ENCODE measurements around the gene LOXL1. TPM values are rescaled to one million over a fixed set of nuclear protein-coding genes. Genes with fewer than 3 reads are reported as not detected.

LOXL1 gene
- total RNA-seq, 2 experiments from 2014 or later = 1.9 to 2.5 TPM

DNA sequence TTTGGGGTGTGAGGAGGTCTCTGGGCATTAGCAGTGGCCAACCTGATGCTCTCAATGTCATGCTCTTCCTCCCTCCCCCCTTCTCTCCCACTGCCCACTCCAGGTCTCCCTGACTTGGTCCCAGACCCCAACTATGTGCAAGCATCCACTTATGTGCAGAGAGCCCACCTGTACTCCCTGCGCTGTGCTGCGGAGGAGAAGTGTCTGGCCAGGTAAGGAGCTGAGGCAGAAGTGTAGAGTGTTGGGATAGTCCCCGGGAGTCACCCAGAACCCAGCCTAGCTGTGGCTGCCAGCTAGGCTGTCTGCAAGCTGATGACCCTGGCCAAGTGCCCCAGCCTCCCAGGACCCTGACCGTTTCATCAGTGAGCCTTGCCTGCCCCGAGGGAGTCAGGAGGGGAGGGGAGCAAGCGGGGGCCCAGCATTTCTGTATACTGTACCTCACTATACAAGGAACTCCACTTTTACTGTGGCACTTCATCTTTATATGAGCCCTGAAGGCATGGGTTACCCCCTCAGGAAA, 16.5 kb downstream of the LOXL1 start:
- H3K27me3 Mint-ChIP-seq = no peaks in the 10 kb centered on the region
- H3K4me3 Mint-ChIP-seq = no peak overlapping the region
- no peaks in the 10 kb centered on the region for H3K9me3 Mint-ChIP-seq (ENCODE audit: low read depth)
- no peak overlapping the region for H3K27ac Mint-ChIP-seq
- no peak for DNase-seq
- ChIA-PET POLR2A (no interaction called here), CTCF (interaction anchor here (0.6 to 1.3 kb wide), 4 partner anchors 8 to 113 kb away, joined by 3 to 4 read pairs (median 4); no protein-coding TSS in a partner anchor)
- peaks cover 16% of the 10 kb centered on the region for H3K4me1 Mint-ChIP-seq
- intact Hi-C loops (cut with DNase I, micrococcal nuclease) = no loop called here
- ATAC-seq = no peak
- no peaks in the 10 kb centered on the region for H3K36me3 Mint-ChIP-seq (ENCODE audit: low read depth)

DNA sequence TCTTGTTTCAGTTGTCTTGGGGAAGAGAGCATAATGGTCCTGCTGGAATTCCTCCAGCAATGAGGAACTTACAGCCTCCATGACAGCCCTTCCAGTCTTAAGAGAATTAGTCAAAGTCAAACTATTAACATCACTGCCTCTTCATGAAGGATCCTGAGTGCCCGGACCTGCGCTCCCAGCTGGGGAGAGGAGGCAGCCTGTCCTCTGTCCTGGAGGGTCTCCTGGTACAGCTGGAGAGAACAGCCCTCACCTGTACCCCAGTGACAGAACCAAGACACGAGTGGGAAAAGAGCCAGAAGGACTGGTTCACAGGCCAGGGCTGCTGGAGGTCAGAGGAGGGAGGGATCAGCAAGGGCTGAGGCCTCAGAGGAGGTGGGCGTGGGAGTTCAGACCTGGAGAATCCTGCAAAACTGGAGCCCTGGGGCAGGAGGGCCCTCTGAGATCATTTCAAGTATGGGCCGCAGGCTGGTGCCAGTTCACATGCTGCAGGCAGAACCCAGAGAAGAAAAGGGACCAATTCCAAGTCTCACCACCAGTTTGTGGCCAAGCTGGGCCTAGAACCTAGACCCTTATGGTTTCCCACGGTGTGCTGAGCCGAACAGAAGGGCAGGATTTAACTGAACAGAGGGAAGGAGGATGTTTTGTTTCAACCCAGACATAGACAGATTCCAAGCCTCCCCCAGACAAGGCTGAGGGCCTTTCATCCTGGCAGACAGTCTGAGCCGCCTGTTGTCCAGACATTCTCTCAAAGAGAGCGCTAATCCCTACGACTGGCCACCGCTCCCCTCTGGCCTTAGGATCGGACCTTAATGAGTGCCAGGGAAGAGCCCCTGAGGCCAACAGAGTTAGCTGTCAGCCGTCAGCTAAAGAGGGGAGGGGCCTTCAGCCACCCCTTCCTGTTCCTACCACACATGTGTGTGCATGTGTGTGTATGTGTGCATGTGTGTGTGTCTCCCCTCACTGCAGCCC, 18.2 kb downstream of the LOXL1 start:
- H3K9me3 Mint-ChIP-seq (ENCODE audit: low read depth) = no peaks in the 10 kb centered on the region
- ChIA-PET POLR2A (no interaction called here), CTCF (interaction anchor here (0.7 kb wide), 1 partner anchor 29 kb away, joined by 3 read pairs; no protein-coding TSS in a partner anchor)
- DNase-seq (no peak), ATAC-seq (no peak)
- H3K27ac Mint-ChIP-seq = no peak overlapping the region
- intact Hi-C loops (cut with DNase I, micrococcal nuclease) = no loop called here
- H3K27me3 Mint-ChIP-seq = no peaks in the 10 kb centered on the region
- peaks cover 16% of the 10 kb centered on the region for H3K4me1 Mint-ChIP-seq
- no peak overlapping the region for H3K4me3 Mint-ChIP-seq
- no peaks in the 10 kb centered on the region for H3K36me3 Mint-ChIP-seq (ENCODE audit: low read depth)

DNA sequence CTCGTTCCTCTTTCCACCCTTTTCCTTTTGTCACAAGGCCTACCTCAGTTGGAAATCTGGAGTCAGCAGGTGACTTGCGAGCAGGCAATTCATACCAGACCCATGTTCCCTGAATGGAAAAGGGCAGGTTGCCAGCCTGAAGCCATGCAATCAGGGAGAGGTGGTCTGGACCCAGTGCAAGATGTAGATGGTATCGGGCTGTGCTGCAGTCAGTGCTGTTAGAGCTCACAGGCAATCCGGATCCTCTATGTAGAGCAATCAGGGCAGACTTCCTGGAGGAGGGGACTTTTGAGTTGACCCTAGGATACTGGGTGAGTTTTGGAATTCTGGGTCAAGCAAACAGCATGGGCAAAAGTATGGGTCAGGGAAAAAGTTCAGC, 18.9 kb downstream of the LOXL1 start:
- Mint-ChIP-seq H3K4me3 (no peak overlapping the region), H3K27ac (no peak overlapping the region), H3K9me3 (ENCODE audit: low read depth) (no peaks in the 10 kb centered on the region), H3K36me3 (ENCODE audit: low read depth) (no peaks in the 10 kb centered on the region), H3K27me3 (no peaks in the 10 kb centered on the region), H3K4me1 (peaks cover 16% of the 10 kb centered on the region)
- ATAC-seq = no peak
- DNase-seq = no peak
- ChIA-PET POLR2A (no interaction called here), CTCF (no interaction called here)
- intact Hi-C loops (cut with DNase I, micrococcal nuclease) = no loop called here

DNA sequence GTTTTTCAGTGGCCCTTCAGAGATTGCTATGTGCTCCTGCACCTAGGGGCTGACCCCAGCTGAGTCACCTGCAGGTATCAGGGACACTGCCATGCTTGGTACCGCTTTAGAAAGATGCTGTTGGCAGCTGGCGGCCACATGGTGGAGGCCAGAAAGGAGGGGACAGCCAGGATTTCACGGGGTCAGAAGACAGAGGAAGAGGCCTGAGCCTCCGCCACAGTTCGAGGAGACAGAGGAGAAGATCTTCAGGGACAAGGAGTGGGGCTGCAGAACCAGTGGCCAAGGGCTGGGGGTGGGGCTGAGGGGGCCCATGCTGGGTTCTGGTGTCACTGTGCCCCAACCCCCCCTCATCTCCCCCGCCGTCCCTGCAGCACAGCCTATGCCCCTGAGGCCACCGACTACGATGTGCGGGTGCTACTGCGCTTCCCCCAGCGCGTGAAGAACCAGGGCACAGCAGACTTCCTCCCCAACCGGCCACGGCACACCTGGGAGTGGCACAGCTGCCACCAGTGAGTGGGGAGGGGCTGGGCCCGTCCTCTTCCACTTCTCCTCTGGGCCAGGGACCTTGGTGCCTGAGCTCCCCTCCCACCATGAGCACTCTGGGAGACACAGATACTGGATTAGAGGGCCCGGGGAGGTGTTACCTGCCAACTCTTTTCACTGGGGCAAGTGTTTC, 19.9 kb downstream of the LOXL1 start:
- POLR2A ChIA-PET = no interaction called here
- Mint-ChIP-seq H3K36me3 (ENCODE audit: low read depth) (no peaks in the 10 kb centered on the region), H3K27me3 (no peaks in the 10 kb centered on the region), H3K27ac (no peak overlapping the region), H3K4me1 (peaks cover 17% of the 10 kb centered on the region), H3K4me3 (no peak overlapping the region), H3K9me3 (ENCODE audit: low read depth) (no peaks in the 10 kb centered on the region)
- ATAC-seq (no peak), DNase-seq (no peak)
- intact Hi-C loops (cut with DNase I, micrococcal nuclease) = no loop called here
- CTCF ChIA-PET = interaction anchor here (0.9 kb wide), 1 partner anchor 26 kb away, joined by 3 read pairs; no protein-coding TSS in a partner anchor

DNA sequence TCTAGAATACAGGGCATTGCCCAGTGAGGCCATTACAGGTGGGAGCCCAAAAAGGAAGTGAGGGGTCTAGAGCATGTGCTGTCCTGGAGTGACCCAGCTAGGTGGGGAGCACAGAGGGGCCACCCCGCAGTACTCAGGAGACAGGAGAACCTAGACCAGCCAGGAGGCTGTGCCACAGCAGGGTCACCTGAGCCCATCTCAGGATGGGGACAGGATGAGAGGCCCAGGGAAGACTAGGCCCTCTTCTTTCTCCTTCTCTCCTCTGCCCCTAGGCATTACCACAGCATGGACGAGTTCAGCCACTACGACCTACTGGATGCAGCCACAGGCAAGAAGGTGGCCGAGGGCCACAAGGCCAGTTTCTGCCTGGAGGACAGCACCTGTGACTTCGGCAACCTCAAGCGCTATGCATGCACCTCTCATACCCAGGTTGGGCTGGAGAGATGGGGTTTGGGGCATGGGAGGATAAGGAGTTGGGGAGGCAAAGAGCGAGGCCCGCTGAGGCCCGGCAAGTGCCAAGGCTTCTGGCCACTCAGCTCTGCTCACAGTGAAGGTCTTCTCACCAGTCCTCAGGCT, 20.6 kb downstream of the LOXL1 start:
- intact Hi-C loops (cut with DNase I, micrococcal nuclease) = no loop called here
- H3K4me3 Mint-ChIP-seq = no peak overlapping the region
- DNase-seq (no peak), ATAC-seq (no peak)
- peaks cover 13% of the 10 kb centered on the region for H3K4me1 Mint-ChIP-seq
- CTCF ChIA-PET = interaction anchor here (0.9 kb wide), 1 partner anchor 26 kb away, joined by 3 read pairs; no protein-coding TSS in a partner anchor
- no peaks in the 10 kb centered on the region for H3K27me3 Mint-ChIP-seq
- no peaks in the 10 kb centered on the region for H3K36me3 Mint-ChIP-seq (ENCODE audit: low read depth)
- H3K27ac Mint-ChIP-seq = no peak overlapping the region
- no peaks in the 10 kb centered on the region for H3K9me3 Mint-ChIP-seq (ENCODE audit: low read depth)
- POLR2A ChIA-PET = no interaction called here

DNA sequence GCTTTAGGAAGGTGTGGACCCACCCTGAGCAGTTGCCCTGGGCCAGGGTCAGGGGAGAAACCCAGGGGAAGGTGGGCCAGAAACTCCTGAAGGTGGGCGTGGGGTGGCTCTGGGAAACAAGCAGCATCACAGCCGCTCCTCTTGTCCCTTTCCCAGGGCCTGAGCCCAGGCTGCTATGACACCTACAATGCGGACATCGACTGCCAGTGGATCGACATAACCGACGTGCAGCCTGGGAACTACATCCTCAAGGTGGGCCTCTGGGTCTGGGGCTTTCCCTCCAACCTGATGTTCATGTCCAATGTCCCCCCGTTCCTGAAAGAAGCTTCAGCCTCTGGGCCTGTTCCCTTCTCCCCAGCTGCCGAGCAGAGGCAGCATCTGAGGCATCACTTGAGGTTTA, 21.4 kb downstream of the LOXL1 start:
- no peaks in the 10 kb centered on the region for H3K27me3 Mint-ChIP-seq
- ChIA-PET CTCF (interaction anchor here (1.8 kb wide), 1 partner anchor 17 kb away, joined by 8 read pairs; no protein-coding TSS in a partner anchor), POLR2A (no interaction called here)
- intact Hi-C loops (cut with DNase I, micrococcal nuclease) = no loop called here
- H3K4me1 Mint-ChIP-seq = peaks cover 6% of the 10 kb centered on the region
- no peaks in the 10 kb centered on the region for H3K9me3 Mint-ChIP-seq (ENCODE audit: low read depth)
- no peaks in the 10 kb centered on the region for H3K36me3 Mint-ChIP-seq (ENCODE audit: low read depth)
- no peak overlapping the region for H3K4me3 Mint-ChIP-seq
- no peak for DNase-seq
- no peak overlapping the region for H3K27ac Mint-ChIP-seq
- ATAC-seq = no peak

DNA sequence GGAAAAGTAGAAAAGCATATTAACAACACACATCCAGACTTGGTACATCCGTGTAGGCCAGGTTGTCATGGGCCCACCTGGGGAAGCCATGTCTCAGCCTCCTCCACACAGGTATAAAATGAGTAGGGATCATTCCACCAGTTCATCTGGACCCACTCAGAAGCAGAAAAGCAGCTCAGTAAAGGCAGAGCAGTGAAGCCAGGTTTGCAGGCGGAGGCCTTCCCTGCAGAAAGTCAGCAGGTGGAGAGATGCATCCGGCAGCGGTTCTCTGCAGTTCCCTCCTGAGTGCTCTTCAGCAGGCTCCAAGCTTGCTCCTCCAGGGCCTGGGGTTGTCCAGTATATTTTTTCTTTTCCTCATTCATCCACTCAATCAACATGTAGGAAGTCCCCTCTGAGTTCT, 22.1 kb downstream of the LOXL1 start:
- intact Hi-C loops (cut with DNase I, micrococcal nuclease) = no loop called here
- DNase-seq = no peak
- ChIA-PET CTCF (interaction anchor here (0.5 to 2.2 kb wide), 6 partner anchors 12 to 663 kb away, joined by 3 to 12 read pairs (median 6); no protein-coding TSS in a partner anchor), POLR2A (interaction anchor here (0.6 kb wide), 1 partner anchor 65 kb away, joined by 3 read pairs; no protein-coding TSS in a partner anchor)
- Mint-ChIP-seq H3K4me3 (no peak overlapping the region), H3K9me3 (ENCODE audit: low read depth) (no peaks in the 10 kb centered on the region), H3K27ac (no peak overlapping the region), H3K36me3 (ENCODE audit: low read depth) (no peaks in the 10 kb centered on the region), H3K27me3 (no peaks in the 10 kb centered on the region), H3K4me1 (peaks cover 5% of the 10 kb centered on the region)
- no peak for ATAC-seq

DNA sequence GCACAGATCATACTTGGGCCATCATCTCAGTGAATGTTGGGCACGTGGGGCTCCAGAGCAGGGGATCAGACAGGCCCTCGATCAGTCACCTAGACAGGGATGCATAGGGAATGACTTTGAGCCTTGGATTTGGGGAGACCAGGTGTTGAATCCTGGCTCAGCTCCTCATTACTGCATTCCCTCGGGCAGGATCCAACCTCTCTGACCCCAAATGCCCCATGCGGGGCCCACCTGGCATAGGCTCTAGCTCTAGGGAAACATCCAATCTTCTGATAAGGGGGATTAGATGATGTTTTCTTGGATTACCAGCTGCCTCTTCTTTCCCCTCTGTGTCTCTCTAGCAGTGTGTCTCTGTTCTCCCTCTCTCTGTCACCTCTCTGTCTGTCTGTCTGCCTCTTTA, 22.7 kb downstream of the LOXL1 start:
- Mint-ChIP-seq H3K9me3 (ENCODE audit: low read depth) (no peaks in the 10 kb centered on the region), H3K27ac (no peak overlapping the region), H3K36me3 (ENCODE audit: low read depth) (no peaks in the 10 kb centered on the region), H3K4me3 (no peak overlapping the region), H3K27me3 (no peaks in the 10 kb centered on the region), H3K4me1 (peaks cover 5% of the 10 kb centered on the region)
- no peak for DNase-seq
- ChIA-PET CTCF (interaction anchor here (0.5 to 2.2 kb wide), 7 partner anchors 13 to 663 kb away, joined by 3 to 12 read pairs (median 4); no protein-coding TSS in a partner anchor), POLR2A (interaction anchor here (0.6 kb wide), 1 partner anchor 65 kb away, joined by 3 read pairs; no protein-coding TSS in a partner anchor)
- intact Hi-C loops (cut with DNase I, micrococcal nuclease) = no loop called here
- no peak for ATAC-seq

DNA sequence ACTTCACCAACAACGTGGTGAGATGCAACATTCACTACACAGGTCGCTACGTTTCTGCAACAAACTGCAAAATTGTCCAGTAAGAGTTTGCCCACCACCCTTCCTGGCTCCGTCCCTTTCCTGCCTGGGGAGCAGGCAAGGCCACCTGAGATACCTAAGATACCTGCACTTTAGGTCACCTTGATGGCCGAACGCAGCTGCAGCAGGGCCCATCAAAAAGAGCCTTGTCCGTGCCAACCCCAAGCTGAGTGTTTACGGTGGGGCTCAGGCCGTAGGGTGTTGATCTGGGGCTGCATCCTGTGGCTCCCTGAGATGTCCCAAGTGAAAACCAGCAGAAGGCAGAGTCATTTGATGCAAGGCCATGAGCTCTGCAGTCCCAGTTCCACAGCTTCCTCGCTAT, 23.2 kb downstream of the LOXL1 start:
- Mint-ChIP-seq H3K9me3 (ENCODE audit: low read depth) (no peaks in the 10 kb centered on the region), H3K27me3 (no peaks in the 10 kb centered on the region), H3K4me1 (peaks cover 5% of the 10 kb centered on the region), H3K36me3 (ENCODE audit: low read depth) (no peaks in the 10 kb centered on the region), H3K4me3 (no peak overlapping the region), H3K27ac (no peak overlapping the region)
- intact Hi-C loops (cut with DNase I, micrococcal nuclease) = no loop called here
- DNase-seq = no peak
- POLR2A ChIA-PET = no interaction called here
- CTCF ChIA-PET = interaction anchor here (0.6 to 2.4 kb wide), 6 partner anchors 11 to 98 kb away, joined by 4 to 13 read pairs (median 8); no protein-coding TSS in a partner anchor
- ATAC-seq = no peak

DNA sequence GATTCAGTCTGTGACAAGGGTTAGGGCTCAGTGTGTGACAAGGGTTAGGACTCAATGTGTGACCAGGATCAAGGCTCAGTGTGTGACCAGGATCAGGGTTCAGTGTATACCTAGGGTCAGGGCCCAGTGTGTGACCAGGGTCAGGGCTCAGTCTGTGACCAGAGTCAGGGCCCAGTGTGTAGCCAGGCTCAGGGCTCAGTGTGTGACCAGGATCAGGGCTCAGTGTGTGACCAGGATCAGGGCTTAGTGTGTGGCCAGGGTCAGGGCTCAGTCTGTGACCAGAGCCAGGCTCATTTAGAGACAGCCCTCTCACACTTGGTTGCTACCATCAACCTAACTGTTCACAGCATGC, 24.2 kb downstream of the LOXL1 start:
- H3K4me1 Mint-ChIP-seq = peaks cover 5% of the 10 kb centered on the region
- no peak overlapping the region for H3K27ac Mint-ChIP-seq
- DNase-seq (no peak), ATAC-seq (no peak)
- no peaks in the 10 kb centered on the region for H3K9me3 Mint-ChIP-seq (ENCODE audit: low read depth)
- no peak overlapping the region for H3K4me3 Mint-ChIP-seq
- ChIA-PET CTCF (interaction anchor here (0.7 to 2.4 kb wide), 10 partner anchors 9 to 101 kb away, joined by 3 to 27 read pairs (median 6); no protein-coding TSS in a partner anchor), POLR2A (no interaction called here)
- H3K27me3 Mint-ChIP-seq = no peaks in the 10 kb centered on the region
- H3K36me3 Mint-ChIP-seq (ENCODE audit: low read depth) = no peaks in the 10 kb centered on the region
- intact Hi-C loops (cut with DNase I, micrococcal nuclease) = no loop called here

Data from activated CD4-positive, alpha-beta T cell treated with anti-CD3 and anti-CD28 coated beads for 36 hours (primary cell).